ENCODE data around the gene PHLDB1. TPM values are rescaled to one million over a fixed set of nuclear protein-coding genes. Genes with fewer than 3 reads are reported as not detected.

PHLDB1 gene
- total RNA-seq, 1 donor from 2014 or later, result 35.7 TPM

GRCh38 chr11:118625976-118626375 lies 18.6 kb downstream of the PHLDB1 start:
- H3K79me2 ChIP-seq (ENCODE audit: low read depth), result peaks cover 32% of the 10 kb centered on the region
- H3K36me3 ChIP-seq, result no peaks in the 10 kb centered on the region
- peak; percentile 18 for DNase-seq (ENCODE audit: low spot score)

GRCh38 chr11:118627566-118627965 lies 20.2 kb downstream of the PHLDB1 start:
- Histone ChIP-seq H3K4me1 (peaks cover 9% of the 10 kb centered on the region), H4K20me1 (ENCODE audit: low read depth) (peaks cover 19% of the 10 kb centered on the region), H3F3A (ENCODE audit: low read depth) (no peaks in the 10 kb centered on the region), H3K27me3 (no peaks in the 10 kb centered on the region), H3K36me3 (no peaks in the 10 kb centered on the region), H2AFZ (replicated peaks) (no peak overlapping the region), H3K79me2 (ENCODE audit: low read depth) (peaks cover 17% of the 10 kb centered on the region), H3K4me2 (no peak overlapping the region), H3K4me3 (no peak overlapping the region), H3K9ac (no peak overlapping the region), H3K9me3 (ENCODE audit: low read depth) (no peaks in the 10 kb centered on the region), H3K27ac (no peak overlapping the region)
- TF ChIP-seq EZH2phosphoT487 (IDR thresholded peaks at IDR 0.05), result no peak
- no peak for TF ChIP-seq EZH2 (IDR thresholded peaks at IDR 0.05)
- no peak for TF ChIP-seq CTCF (IDR thresholded peaks at IDR 0.05)
- H3K36me3 Mint-ChIP-seq, result peaks cover 18% of the 10 kb centered on the region
- H3K4me1 Mint-ChIP-seq, result peaks cover 14% of the 10 kb centered on the region
- H3K4me3 Mint-ChIP-seq, result no peak overlapping the region
- H3K27me3 Mint-ChIP-seq (ENCODE audit: insufficient read depth, low read depth), result peaks cover 9% of the 10 kb centered on the region
- H3K27ac Mint-ChIP-seq, result no peak overlapping the region
- no peak for DNase-seq (ENCODE audit: low spot score)
- H3K9me3 Mint-ChIP-seq, result no peaks in the 10 kb centered on the region

More at GRCh38 chr11:118625976-118626375, 18.6 kb downstream of the PHLDB1 start:
- TF ChIP-seq CTCF (IDR thresholded peaks at IDR 0.05), result no peak
- no peak for TF ChIP-seq EZH2phosphoT487 (IDR thresholded peaks at IDR 0.05)
- no peak for TF ChIP-seq EZH2 (IDR thresholded peaks at IDR 0.05)
- Histone ChIP-seq H3K4me2 (no peak overlapping the region), H3K4me1 (peaks cover 18% of the 10 kb centered on the region), H4K20me1 (ENCODE audit: low read depth) (peaks cover 20% of the 10 kb centered on the region), H3K9ac (no peak overlapping the region), H3K27ac (no peak overlapping the region), H3K9me3 (ENCODE audit: low read depth) (no peaks in the 10 kb centered on the region), H3F3A (ENCODE audit: low read depth) (peaks cover under 1% of the 10 kb centered on the region), H3K4me3 (no peak overlapping the region), H3K27me3 (no peaks in the 10 kb centered on the region), H2AFZ (replicated peaks) (no peak overlapping the region)
- Mint-ChIP-seq H3K36me3 (peaks cover 15% of the 10 kb centered on the region), H3K9me3 (no peaks in the 10 kb centered on the region), H3K27ac (no peak overlapping the region), H3K27me3 (ENCODE audit: insufficient read depth, low read depth) (peaks cover 10% of the 10 kb centered on the region), H3K4me3 (no peak overlapping the region), H3K4me1 (peaks cover 24% of the 10 kb centered on the region)

GRCh38 chr11:118628031-118628430 lies 20.6 kb downstream of the PHLDB1 start:
- DNase-seq (ENCODE audit: low spot score), result no peak
- H3K4me3 Mint-ChIP-seq, result no peak overlapping the region
- no peaks in the 10 kb centered on the region for H3K27me3 ChIP-seq
- peaks cover 7% of the 10 kb centered on the region for H3K27me3 Mint-ChIP-seq (ENCODE audit: insufficient read depth, low read depth)
- no peak overlapping the region for H3K4me3 ChIP-seq
- H3K36me3 Mint-ChIP-seq, result peaks cover 22% of the 10 kb centered on the region
- H3K79me2 ChIP-seq (ENCODE audit: low read depth), result peaks cover 13% of the 10 kb centered on the region
- H3K4me1 ChIP-seq, result peaks cover 4% of the 10 kb centered on the region
- H3K9me3 Mint-ChIP-seq, result no peaks in the 10 kb centered on the region
- TF ChIP-seq CTCF (IDR thresholded peaks at IDR 0.05) (no peak), EZH2phosphoT487 (IDR thresholded peaks at IDR 0.05) (no peak), EZH2 (IDR thresholded peaks at IDR 0.05) (no peak)
- peaks cover 14% of the 10 kb centered on the region for H4K20me1 ChIP-seq (ENCODE audit: low read depth)
- no peak overlapping the region for H2AFZ ChIP-seq (replicated peaks)
- H3K4me2 ChIP-seq, result no peak overlapping the region
- H3F3A ChIP-seq (ENCODE audit: low read depth), result peaks cover 1% of the 10 kb centered on the region
- peaks cover 10% of the 10 kb centered on the region for H3K4me1 Mint-ChIP-seq
- no peaks in the 10 kb centered on the region for H3K36me3 ChIP-seq
- no peak overlapping the region for H3K27ac Mint-ChIP-seq
- H3K27ac ChIP-seq, result no peak overlapping the region
- no peaks in the 10 kb centered on the region for H3K9me3 ChIP-seq (ENCODE audit: low read depth)
- H3K9ac ChIP-seq, result no peak overlapping the region

All from neural progenitor cell (in vitro differentiated cells).